Mesothelial cell of epicardium (in vitro differentiated cells): ENCODE results near the gene PTPRN2. TPM values are rescaled to one million over a fixed set of nuclear protein-coding genes. Genes with fewer than 3 reads are reported as not detected.

Experiments
- DNase-seq, 2 experiments: peaks; one replicate each; pipeline ENCODE4 v3.0.0; 2021; ENCODE audit warnings: low spot score in 2 of 2; ENCODE audit not compliant: unreplicated experiment in 2 of 2
- H3K27ac Mint-ChIP-seq: 2 replicates; pipeline ENCODE4 v1.8.0; 2021; ENCODE audit warnings: mixed read lengths
- H3K27me3 Mint-ChIP-seq: 2 replicates; pipeline ENCODE4 v1.8.0; 2021; ENCODE audit warnings: low read depth, mixed read lengths
- H3K36me3 Mint-ChIP-seq: 2 replicates; pipeline ENCODE4 v1.8.0; 2021; ENCODE audit warnings: mixed read lengths
- H3K4me1 Mint-ChIP-seq: 2 replicates; pipeline ENCODE4 v1.8.0; 2021; ENCODE audit warnings: mixed read lengths
- H3K4me3 Mint-ChIP-seq: 2 replicates; pipeline ENCODE4 v1.8.0; 2021; ENCODE audit warnings: mild to moderate bottlenecking, moderate library complexity, mixed read lengths
- H3K9me3 Mint-ChIP-seq: 2 replicates; pipeline ENCODE4 v1.8.0; 2021; ENCODE audit warnings: mixed read lengths
- CTCF ChIP-seq: fragments of 200-600 bp; sonication (generic); IDR thresholded peaks from one replicate; pipeline ENCODE4 v1.5.0; 2021; ENCODE audit warnings: antibody characterized with exemption; ENCODE audit not compliant: unreplicated experiment
- total RNA-seq: library from RNA; stranded (reverse); gene quantifications from 3 replicates; pipeline ENCODE4 v1.2.1, GENCODE V29; 2021

PTPRN2 gene
- total RNA-seq, 1 donor from 2014 or later: 2.2 TPM

DNA sequence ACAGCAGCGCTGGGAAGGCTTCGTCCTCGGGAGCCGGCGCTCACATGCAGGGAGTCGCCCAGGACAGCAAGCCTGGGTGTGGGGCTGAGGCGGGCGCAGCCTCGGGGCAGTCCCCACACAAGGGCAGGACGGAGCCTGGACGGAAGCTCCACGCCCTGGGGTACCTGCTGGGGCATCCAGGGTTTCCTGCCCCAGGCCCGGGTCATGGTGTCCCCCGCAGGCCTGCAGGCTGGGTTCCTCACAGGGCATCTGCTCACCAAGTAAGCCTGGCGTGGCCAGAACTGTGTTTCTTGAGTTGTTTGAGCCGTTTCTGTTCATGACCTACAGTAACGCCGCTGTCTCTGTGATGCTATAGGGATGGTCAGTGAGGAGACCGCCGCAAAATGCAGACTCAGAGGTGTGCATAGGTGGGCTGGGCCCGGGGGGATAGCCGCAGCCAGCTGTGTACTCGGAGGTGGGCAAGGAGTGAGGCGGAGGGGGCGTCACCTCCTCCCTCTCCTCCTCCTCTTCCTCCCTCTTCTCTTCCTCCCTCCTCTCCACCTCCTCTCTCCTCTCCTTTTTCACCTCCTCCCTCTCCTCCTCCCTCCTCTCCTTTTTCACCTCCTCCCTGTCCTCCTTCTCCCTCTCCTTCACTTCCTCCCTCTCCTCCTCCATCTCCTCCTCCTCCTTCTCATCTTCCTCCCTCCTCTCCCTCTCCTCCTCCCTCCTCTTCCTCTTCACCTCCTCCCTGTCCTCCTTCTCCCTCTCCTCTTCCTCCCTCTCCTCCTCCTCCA lies 811.9 kb downstream of the PTPRN2 start:
- Mint-ChIP-seq H3K9me3 (peaks cover 14% of the 10 kb centered on the region), H3K27ac (no peak overlapping the region), H3K4me1 (no peaks in the 10 kb centered on the region), H3K4me3 (no peak overlapping the region), H3K27me3 (peaks cover 28% of the 10 kb centered on the region), H3K36me3 (no peaks in the 10 kb centered on the region)
- no peak for DNase-seq
- TF ChIP-seq CTCF: no peak

DNA sequence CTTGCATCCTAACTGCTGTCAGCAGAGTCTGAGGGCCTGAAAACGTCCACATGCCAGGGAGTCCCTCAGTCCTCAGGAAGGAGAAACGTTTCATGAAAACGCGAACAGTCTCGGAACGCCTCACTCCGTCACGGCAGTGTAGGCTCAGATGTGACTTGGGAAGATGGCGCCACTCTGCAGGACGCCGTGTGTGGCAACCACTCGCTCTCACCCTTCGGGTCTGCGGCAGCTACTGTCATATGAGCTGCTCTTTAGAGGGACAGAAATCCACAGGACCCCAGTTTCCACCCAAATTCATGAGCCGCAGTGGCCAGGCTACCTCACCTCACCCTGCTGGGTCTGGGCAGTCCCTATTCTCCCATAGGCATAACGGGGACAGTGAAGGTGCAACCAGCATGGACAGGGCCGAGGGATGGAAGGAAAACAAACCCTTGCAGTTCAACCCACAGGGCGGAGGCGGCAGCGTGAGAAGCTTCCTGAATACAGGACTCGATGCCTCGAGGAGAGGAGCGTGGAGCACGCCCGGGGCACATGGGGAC lies 812.5 kb downstream of the PTPRN2 start:
- Mint-ChIP-seq H3K9me3 (peaks cover 14% of the 10 kb centered on the region), H3K27me3 (peaks cover 28% of the 10 kb centered on the region), H3K4me3 (no peak overlapping the region), H3K27ac (no peak overlapping the region), H3K36me3 (no peaks in the 10 kb centered on the region), H3K4me1 (no peaks in the 10 kb centered on the region)
- TF ChIP-seq CTCF: no peak
- DNase-seq: no peak

GRCh38 chr7:157774495-157774894 lies 813.1 kb downstream of the PTPRN2 start:
- no peaks in the 10 kb centered on the region for H3K36me3 Mint-ChIP-seq
- no peak overlapping the region for H3K4me3 Mint-ChIP-seq
- TF ChIP-seq CTCF: no peak
- H3K27ac Mint-ChIP-seq: no peak overlapping the region
- H3K4me1 Mint-ChIP-seq: no peaks in the 10 kb centered on the region
- peaks cover 14% of the 10 kb centered on the region for H3K9me3 Mint-ChIP-seq
- H3K27me3 Mint-ChIP-seq: peaks cover 28% of the 10 kb centered on the region
- DNase-seq: no peak

GRCh38 chr7:157773361-157773760 lies 814.3 kb downstream of the PTPRN2 start:
- DNase-seq: no peak
- Mint-ChIP-seq H3K4me1 (no peaks in the 10 kb centered on the region), H3K27me3 (peaks cover 29% of the 10 kb centered on the region), H3K27ac (no peak overlapping the region), H3K36me3 (no peaks in the 10 kb centered on the region), H3K9me3 (peaks cover 14% of the 10 kb centered on the region), H3K4me3 (no peak overlapping the region)
- TF ChIP-seq CTCF: no peak

DNA sequence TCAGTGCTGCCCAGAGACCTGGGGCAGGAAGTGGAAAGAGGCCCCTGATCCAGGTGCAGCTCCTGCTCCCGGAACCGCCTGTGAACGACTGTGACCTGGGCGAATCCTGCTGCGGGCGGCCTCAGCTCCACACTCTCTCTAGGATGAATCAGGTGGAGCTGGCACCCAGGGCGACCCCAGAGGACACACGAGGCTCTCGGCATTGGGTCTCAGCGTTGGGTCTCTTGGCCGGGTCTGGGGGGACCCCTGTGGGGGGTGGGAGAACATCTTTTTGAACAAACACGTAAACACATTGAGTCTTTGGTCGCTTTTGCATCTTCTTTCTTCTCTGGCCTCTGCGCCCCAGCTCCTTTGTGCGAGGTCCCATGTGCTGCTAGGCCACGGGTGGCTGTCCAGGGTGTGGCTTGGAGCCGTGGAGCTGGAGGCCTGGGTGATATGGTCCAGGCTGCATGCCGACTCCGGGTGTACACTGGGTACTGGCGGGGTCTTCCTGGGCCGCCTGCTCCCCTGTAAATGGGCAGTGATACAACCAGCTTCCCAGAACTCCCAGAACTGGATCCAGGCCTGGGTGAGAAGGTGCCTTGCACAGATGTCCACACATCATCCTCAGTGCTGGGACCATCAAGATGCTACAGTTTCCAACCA lies 815.0 kb downstream of the PTPRN2 start:
- Mint-ChIP-seq H3K27me3 (peaks cover 27% of the 10 kb centered on the region), H3K9me3 (peaks cover 14% of the 10 kb centered on the region), H3K4me1 (no peaks in the 10 kb centered on the region), H3K27ac (no peak overlapping the region), H3K36me3 (no peaks in the 10 kb centered on the region), H3K4me3 (no peak overlapping the region)
- no peak for TF ChIP-seq CTCF
- no peak for DNase-seq
